COR-L47 (cell line): ENCODE data around the gene NFATC2.
"Not testable (repeated sequence)": the region's sequence is repeated elsewhere in the genome, so short reads cannot be mapped to it uniquely, and the experiment has no call there.

Experiments used
- DNase-seq: peaks from one replicate; lab custom pipeline; 2025; lab: John Stamatoyannopoulos, UW

Gene NFATC2

DNA sequence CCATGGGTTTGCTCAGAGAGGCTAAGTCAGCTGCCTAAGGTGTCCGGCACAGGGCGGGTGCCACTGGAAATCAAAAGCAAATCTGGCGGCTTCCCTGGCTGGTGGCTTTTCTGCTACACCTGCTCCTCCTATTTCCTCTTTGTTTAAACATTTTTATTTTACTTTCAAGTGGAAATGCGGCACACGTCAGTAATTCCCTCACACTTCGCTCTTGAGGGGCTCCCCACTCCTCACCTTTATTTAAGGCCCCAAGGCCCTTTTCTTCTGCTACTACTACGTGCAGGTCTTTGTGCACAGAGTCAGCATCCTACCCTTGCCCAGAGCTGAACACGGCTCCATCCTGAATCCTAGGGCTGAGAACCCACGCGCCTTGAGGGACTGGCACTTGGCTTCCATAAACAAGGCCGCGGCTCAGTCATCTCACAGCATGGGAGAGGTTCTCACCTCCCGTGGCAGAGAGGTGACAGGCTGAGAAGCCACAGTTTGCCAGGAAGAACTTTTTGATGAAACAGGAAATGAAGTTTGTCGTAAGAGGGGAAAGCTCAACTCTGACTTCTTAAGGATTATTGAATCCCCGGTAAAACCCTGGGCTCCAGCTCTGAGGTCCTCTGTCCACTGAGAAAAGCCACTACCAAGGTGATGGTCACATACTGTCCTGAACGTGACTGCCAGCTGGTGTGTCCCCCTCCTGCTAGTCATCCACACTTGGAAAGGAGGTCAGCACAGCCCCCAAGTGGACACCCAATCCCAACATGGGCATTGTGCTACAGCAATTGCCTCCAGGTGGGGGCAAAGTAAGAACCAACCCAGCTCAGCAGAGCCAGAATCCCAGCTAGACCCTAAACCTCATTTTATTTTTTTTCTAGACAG lies 48.0 kb downstream of the NFATC2 start:
- no peak for DNase-seq

DNA sequence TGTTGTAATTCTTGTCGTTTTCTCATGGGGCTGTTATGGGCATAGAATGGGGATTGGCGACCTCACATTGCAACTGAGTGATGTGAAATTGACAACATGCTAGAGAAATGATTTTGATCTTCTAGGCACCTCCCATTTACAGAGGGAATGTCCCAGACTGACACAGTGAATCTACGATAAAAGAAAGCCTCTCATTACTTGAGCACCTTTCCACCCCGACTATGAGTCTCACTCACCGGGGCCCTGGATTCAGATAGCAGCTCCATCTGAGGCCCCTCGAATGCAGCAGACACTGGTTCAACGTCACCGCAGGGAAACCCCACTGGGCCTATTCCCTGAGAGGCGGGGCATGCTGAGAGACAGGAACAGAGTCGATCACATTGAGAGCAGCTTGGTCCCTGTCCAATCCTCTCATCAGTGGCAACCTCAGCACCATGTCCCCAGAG lies 49.1 kb downstream of the NFATC2 start:
- DNase-seq: no peak

DNA sequence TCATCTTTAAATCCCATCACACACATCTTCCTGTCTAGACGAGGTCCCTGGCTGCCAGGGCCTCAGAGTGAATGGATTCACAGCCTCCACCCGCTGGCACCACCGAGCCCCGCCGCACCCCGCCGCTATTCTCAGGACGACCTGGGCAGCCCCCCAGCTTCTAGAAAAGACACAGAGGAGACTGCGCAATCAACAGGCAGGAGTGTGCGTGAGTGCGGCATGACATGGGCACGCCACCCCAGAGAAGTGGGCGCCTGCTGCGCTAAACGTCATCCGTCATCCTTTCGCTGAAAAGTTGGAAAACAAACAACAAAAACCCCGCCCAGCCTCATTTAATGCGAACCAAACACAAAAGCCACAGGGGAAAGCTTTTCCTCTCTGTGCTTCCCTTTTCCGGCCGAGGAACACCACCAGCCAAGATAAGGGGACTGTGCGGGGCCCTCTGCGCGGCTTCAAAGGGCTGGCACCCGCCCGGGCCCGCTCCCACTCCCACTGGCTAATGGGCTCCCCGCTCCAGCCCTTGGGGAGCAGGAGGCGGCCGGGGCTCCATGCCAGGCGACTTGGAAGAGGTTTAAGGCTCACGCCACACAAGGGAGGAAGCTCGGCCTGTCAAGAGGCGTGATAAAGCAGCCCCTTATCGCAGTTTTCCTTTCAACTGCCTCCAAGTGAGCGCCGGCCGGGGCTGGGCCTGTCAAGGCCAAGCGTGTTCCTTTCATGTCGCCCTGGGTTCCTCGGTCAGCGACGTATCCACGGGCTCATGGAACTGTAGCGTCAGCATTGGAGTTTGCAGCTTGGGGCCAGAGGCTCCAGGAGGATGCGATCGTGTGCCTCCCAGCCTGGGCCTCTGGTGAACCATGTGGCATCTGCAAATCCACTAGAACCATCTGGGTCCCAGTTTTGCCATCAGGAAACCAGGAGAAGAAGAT lies 50.1 kb downstream of the NFATC2 start:
- no peak for DNase-seq

DNA sequence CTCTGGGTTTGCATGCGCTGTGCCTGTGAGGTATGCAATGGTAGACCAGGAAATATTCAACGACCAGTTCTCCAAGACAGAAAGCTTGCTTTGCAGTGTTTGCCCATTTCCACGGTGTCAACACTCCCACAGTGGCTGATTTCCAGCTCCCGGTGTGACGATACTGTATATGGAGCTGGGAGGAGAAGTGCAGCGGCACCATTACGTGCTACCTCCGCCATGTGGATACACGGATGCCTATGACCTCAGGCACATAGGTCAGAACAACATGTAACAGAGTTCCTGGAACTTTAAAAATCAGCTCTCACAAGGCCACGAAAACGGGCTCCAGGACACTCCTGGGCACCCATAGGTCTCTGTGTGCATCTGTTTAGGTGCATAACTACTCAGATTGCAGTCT lies 51.1 kb downstream of the NFATC2 start:
- no peak for DNase-seq

DNA sequence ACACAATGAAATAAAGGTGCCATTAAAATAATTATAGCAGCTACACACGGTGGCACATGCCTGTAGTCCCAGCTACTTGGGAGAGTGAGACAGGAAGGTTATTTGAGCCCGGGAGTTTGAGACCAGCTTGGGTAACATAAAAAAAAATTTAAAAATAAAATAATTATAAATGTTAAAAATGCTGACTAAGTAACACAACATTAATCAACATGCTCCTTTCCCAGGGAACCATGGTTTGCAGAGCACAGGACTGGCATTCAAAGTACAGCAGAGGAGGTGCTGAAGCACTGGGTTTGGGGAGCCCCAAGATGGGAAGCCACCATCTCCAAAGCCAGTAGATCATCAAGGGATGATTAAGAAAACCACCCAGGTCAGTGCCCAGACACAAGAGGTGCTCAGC lies 51.9 kb downstream of the NFATC2 start:
- DNase-seq: no peak

DNA sequence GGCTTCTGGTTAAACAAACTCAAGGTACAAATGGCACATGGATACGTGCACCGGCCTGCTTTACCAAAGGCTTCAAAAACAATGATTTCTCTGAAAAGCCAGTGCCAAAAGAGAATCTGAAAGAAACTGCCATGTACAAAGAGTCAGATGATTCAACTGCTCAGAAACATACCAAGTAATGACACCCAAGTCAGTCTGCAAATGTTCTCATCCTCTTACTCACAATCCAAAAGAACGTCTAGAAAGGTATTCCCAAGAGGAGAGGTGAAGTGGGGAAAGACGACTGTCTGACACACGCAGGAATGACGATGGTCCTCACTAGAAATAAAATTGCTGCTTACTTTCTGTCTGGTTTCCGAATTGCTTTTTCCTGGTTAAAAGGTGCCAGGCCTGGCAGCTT lies 52.9 kb downstream of the NFATC2 start:
- no peak for DNase-seq

DNA sequence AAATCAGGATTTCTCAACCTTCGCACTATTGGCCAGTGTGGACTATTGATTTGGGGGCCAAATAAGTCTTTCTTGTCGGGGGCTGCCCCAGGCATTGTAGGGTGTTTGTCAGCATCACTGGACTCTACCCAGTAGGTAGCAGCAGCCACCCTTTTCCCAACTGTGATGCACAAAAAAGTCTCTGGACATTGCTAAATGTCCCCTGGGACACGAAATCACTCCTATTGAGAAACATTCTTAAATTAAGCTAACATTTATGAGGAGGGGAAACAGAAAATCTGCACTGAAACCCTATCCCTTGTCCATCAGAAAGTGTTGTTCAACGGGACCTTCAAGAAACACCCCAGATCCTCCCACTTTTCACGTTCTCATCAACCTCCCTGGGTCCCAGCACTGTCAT lies 54.2 kb downstream of the NFATC2 start:
- DNase-seq: no peak

DNA sequence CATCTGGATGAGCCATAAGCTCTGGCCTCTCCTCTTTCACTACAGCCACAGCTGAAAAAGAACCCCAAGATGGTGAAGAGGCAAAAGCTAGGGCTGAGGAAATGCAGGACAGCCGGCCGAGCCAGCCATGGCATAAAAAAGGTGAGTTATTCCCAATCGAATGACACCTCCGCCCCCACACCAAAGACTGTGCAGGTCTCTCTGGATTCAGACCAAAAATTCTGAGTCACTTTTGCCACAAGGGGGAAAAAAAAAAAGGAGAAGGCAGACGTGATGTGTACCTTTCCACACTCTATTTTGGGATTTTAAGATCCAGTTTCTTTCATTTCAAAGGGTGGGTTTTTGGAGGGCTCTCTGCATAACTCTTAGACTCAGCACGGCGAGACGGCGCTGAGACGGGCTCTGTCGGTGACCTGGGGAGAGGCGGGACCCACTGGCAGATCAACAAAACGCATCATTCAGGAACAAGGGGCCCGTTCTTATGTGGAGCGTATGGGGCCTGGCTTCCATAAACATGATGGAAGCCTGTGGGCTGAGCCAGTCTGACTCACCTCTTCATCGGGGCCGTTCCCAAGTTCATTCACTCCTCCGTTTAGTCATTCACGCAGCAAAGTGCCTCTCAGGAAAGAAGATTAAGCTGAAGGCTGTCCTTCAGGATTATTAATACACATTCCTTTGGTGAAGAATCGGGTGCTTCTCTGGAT lies 54.8 kb downstream of the NFATC2 start:
- no peak for DNase-seq

DNA sequence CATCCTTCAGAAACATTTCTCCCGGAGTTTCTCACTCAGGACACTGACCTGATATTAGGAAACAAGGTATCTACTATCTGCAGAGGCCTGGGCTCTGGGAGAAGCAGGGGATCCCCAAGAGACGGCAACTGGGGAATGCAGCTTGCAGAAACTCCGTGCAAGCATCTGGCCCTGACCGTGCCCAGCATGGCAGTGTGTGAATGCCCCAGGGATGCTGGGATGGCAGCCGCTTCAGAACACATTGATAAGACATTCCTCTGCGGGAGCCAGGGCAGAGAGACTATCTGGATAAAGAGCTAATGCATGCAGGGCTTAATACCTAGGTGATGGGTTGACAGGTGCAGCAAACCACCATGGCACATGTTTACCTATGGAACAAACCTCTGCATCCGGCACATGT lies 55.4 kb downstream of the NFATC2 start:
- DNase-seq: no peak

DNA sequence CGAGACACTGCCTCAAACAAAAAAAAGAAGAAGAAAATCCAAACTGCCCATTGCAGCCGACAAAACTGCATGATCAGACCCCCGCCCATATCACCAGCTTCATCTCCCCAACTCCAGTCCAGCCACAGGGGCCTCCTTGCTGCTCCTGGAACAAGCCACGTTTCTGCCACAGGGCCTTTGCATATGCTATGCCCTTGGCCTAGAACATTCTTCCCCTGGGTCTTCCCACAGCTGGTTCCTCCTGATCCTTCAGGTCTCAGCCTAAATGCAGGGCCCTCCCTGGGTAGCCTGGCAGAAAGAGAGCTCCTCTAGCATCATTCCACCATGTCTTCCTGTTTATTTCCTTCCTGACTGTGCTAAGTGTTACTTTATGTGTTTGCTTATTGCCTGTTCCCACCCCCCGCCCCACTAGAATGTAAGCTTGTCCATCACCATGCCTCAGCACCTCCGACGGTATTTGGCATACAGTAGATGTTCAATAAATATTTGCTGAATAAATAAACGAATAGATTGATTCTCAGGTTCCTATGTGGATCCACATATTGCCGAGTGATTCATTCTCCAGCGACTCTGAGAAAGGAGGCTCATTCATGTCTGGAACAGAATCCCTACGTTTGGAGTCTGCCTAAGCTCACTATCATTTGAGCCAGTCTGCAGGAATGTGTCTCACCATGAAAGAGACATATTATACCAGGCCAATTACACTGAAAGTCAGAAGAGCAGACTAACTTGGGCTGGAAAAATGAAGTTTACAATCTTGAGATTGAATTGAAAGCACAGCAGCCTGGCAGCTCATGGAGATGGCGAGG lies 56.1 kb downstream of the NFATC2 start:
- no peak for DNase-seq

DNA sequence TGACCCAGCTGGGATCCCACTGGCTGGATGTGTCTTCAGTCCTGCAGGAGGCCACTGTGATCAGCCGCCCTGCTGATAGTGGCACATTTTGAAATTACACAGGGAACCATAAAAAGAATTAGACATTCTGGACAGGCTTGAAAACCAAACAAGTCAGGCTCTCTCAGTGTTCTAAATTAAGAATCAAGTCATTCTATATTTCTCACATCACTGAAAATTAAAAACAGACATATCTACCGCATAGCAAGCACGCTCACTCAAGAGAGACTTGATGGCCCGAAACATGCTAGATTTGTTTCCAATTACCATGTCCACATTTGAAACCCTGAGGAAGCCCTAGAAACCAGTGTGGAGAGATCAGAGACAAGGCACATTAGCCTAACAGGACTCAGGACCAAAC lies 57.7 kb downstream of the NFATC2 start:
- DNase-seq: no peak

DNA sequence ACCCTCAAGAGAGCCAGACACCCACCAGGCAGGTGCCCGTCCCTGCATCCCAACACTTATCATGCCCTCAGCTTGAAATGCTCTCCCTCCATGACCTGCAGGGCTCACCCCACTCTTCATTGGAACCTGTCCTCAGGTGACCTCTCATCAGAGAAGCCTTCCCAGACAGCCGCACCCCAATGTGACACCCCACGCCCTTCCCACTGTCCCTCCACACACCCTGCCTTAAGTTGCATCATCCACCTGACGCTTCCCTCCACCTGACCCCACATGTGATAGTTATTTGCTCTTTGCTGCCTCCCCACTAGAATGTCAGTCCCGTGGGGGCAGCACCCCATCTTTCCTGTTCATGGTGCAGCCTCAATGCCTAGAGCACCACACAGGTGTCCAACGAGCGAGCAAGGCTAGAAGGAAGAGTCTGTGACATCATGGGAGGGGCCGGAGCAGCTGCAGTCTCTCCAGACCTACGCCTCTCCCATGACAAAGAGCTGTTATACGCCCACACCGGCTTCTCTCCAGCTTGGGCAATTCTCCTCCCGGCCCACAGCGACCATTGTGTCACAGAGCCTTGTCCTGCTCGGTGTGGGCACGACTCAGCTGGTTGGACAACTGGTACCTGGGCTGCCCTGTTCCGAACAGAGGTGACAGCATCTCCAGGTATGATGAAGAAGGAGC lies 58.2 kb downstream of the NFATC2 start:
- DNase-seq: no peak

DNA sequence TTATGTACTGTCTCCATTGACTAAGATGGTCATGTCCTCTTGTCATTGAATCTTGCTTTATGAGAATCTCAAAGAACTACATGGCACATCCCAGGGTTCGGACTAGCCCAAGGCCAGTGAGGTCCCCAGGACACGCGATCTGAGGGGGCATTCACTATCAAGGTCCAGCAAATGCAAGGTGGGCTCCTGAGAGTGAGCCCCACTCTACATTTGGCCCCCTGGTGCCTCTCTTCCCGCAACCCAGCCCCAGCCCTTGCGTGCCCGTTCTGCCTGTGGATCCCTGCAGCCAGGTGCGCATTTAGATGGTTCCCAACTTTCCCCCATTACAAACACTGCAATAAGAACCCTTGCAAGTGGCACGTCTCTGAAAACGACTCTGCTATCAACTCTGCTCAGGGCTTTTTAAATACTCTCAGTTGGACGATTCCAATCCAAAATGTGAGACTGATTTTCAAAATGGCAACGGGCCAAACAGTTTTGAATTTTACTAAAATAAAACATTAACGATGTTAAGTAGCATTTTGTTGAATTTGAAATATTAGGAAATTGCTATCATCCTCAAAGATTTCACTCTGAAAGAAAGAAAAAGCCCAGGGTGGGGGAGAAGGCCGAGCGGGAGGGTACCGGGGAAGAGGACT lies 59.6 kb downstream of the NFATC2 start:
- DNase-seq: no peak

DNA sequence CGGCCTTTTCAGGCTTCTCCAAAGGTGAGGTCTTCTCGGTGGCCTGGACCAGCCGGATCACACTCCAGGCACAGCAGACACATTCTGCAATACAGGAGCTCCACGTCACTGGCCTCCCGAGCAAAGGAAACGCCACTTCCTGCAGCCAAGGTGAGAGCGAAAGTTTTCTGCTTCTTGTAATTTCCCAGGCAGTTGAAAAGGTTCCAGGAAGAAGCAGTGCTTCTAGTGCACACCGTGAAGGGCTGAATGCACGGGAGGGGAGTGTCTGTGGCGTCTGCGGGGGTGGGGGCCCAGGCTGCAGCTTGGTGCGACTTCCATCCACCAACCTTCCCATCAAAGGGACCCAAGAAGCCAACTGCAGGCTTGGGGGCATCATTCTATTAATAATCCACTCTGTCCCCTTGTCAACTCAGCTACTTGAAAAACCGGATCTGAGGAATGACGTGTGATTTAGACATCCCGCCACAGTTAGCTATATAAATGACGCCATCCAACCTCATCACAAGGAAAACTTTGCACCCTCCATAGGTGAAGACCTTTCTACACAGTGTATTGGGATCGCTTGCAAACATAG lies 61.1 kb downstream of the NFATC2 start:
- no peak for DNase-seq

DNA sequence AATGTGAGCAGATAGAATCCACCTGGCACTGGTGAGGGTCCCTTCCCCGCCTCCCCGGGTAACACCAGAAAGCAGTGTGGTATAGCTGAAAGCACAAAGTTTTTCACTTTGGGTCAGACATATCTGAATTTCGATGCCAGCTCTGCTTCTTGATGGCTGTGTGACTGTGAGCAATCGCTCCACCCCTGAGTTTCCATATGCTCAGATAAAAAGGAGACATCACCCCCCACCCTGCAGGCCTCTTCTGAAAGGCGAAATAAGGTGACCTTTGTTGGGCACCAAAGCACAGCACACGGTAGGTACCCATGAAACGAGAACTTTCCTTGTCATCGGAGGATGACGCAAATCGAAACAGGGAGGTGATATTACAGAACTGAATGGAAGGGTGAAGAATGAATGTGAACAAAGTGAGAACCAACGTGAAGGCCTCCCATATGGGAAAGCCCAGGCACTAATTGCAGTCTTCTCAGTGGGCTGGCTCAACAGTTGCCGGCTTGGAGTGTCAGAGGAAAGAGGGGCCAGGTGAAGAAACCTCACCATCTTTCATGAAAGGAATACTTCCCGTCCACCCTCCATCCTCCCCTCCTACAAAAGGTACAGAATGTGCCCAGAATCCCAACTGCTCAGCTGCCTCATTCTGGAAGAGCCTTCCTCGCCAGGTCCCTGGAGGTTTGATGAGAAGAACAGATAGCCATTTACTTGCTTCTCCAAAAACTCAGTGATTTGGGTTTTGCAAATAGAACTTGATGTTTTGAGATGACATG lies 61.8 kb downstream of the NFATC2 start:
- no peak for DNase-seq

DNA sequence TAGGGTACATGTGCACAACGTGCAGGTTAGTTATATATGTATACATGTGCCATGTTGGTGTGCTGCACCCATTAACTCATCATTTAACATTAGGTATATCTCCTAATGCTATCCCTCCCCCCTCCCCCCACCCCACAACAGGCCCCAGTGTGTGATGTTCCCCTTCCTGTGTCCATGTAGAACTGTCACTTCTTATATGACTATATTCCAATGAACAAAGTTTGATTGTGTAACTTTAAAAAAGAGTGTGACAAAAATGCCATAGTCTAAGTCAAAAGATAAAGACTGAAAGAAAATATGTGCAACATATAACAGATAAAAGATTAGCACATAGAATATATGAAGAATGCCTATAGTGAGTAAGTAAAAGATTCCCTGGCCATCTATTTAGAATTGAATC lies 66.4 kb downstream of the NFATC2 start:
- DNase-seq: not testable (repeated sequence)

DNA sequence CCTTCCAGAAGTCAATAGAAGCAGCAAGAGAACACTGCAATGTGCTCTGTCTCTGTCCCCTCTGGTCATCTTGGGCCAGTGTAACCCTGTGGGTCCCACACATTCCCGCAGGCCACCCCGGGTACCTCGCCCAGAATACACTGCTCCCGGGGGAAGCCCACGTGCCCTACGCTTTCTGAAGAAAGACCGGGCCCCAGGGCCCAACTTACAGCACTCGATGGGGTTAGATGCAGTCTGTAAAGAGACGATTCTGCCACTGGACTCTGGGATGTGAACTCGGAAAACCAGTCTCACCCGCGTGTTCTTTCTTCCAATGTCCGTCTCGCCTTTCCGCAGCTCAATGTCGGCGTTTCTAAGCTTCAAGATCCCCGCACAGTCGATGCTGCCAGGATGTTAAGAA lies 68.7 kb downstream of the NFATC2 start:
- no peak for DNase-seq

DNA sequence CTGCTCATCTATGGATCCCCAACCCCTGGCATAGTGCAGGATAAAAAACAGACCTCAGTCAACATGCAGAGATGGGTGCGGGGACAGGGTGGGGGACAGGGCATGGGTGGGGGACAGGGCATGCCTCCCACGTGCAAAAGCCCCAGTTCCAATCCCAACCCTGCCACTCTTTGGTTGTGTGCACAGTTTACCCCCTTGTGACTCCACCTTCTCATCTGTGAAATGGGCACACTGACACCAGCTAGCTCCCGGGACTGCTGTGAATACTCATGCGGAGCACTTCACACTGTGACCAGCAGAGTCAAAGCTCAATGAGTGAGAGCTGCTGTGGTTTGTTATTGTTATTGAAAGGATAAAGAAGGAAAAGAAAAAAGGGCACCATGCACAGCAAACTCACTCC lies 69.3 kb downstream of the NFATC2 start:
- DNase-seq: no peak

DNA sequence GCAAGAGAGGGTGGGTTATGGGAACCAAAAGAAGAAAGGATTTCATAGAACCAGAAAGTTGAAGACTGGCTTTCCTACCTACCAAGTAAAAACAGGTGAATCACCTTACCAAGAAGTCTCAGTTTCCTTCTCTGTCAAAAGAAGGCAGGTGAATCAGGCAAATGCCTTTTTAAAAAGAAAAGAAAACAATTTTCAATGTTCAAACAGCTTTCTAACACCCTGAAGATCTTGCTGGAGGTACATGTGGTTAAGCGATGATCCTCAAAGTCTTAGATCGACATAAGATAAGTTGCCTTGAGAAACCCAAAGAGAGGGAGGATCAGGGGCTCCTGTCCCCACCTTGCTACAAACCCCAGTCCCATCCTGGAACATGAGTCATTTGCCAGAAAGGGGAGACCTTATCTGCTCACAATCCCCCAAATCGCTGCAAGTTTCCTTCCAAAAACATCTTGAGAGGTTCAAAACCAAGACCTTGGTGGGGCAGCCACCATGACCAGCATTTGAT lies 71.6 kb downstream of the NFATC2 start:
- DNase-seq: no peak
